Uterus (tissue), 4 donors: ENCODE data around the gene PHF14. TPM values are rescaled to one million over a fixed set of nuclear protein-coding genes. Genes with fewer than 3 reads are reported as not detected.

Experiments used
- DNase-seq, 2 donors: peaks; one replicate each; pipeline ENCODE4 v3.0.0-alpha.2; 2019 to 2020
- H3K27ac ChIP-seq, 2 donors: fragments of 200-600 bp; sonication (generic); 1 replicate in 1 of 2; 2 replicates in 1 of 2; pipeline ENCODE4 v1.5.1; 2016 to 2018
- H3K27me3 ChIP-seq, 2 donors: fragments of 200-600 bp; sonication (generic); one replicate each; pipeline ENCODE4 v1.5.1; 2018 to 2019; ENCODE audit warnings: control low read depth in 1 of 2
- H3K36me3 ChIP-seq, 2 donors: fragments of 200-600 bp; sonication (generic); one replicate each; pipeline ENCODE4 v1.5.1; 2019; ENCODE audit warnings: control low read depth in 1 of 2
- H3K4me1 ChIP-seq, 2 donors: fragments of 200-600 bp; sonication (generic); one replicate each; pipeline ENCODE4 v1.5.1; 2018 to 2019; ENCODE audit warnings: control low read depth in 1 of 2
- H3K4me3 ChIP-seq, 2 donors: fragments of 200-600 bp; sonication (generic); 1 replicate in 1 of 2; 2 replicates in 1 of 2; pipeline ENCODE4 v1.5.1; 2018 to 2019; ENCODE audit warnings: mild to moderate bottlenecking in 1 of 2
- H3K9me3 ChIP-seq, 2 donors: fragments of 200-600 bp; sonication (generic); one replicate each; pipeline ENCODE4 v1.5.1; 2019; ENCODE audit warnings: control low read depth in 1 of 2
- POLR2A ChIP-seq, 2 donors: fragments of 450-650 bp; IDR thresholded peaks; one replicate each; pipeline ENCODE4 v1.6.1; 2016; ENCODE audit warnings: antibody characterized with exemption in 2 of 2, mild to moderate bottlenecking in 1 of 2, moderate library complexity in 1 of 2
- intact Hi-C: fragments of 100-400 bp; cut with DNase I; formaldehyde crosslinking; loops from one replicate; pipeline ENCODE4 v1.15.1; 2023; ENCODE audit warnings: low total_unique reads
- total RNA-seq, 4 donors: library from RNA; depleted of rRNA in 3 of 4; stranded (reverse); fragments of >200 nt in 3 of 4; gene quantifications; one replicate each; pipeline versions ENCODE4 v1.1.0 to v1.2.4, GENCODE V29; 2014 to 2023
- TF ChIP-seq, protein P1 (sequence below), 4 experiments: fragments of 200-600 bp in 2 of 4; fragments of 450-650 bp in 2 of 4; sonication (generic) in 2 of 4; IDR thresholded peaks; one replicate each; pipeline ENCODE4 v1.5.1; 2016 to 2019; ENCODE audit warnings: antibody characterized with exemption in 4 of 4, mild to moderate bottlenecking in 2 of 4, moderate library complexity in 1 of 4
- donor health status: DM: yes; HTN: yes; CAD: no.

PHF14 gene
- total RNA-seq, 4 donors from 2014 or later = 34.1 to 161 (median 52.5) TPM

DNA sequence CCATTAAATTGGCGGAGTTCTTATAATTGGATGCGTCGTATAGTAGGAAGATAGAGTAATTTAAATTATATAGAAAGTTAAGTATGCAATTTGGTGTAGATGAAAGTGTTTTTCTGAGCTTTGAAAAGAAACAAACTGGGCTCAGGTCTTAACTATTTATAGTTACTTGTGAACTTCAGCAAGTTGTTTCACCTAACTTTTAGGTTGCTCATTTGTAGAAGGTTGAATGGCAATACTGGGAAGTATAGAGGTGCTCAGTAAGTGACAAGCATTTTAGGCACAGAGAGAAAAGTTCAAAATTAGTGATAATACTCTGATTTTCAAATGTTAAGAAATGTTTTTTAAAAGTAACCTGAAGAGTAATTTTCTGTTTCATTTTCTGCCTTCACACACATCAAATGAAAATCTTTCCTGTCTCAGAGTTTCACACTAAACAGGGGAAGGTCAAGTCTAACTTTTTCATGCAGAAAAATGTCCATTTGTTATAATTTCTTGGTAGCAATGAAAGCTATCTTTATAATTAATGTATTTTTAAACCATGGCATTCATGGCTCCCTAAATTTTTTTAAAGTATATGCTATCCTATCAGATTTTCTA, 146.5 kb downstream of the PHF14 start:
- intact Hi-C loops = no loop called here
- Histone ChIP-seq H3K9me3 (no peaks in the 10 kb centered on the region), H3K4me3 (no peak overlapping the region), H3K27ac (no peak overlapping the region), H3K4me1 (no peaks in the 10 kb centered on the region), H3K36me3 (no peaks in the 10 kb centered on the region), H3K27me3 (no peaks in the 10 kb centered on the region)
- no peak for DNase-seq
- TF ChIP-seq POLR2A (IDR thresholded peaks at IDR 0.05) = no peak
- TF ChIP-seq, protein P1, sequence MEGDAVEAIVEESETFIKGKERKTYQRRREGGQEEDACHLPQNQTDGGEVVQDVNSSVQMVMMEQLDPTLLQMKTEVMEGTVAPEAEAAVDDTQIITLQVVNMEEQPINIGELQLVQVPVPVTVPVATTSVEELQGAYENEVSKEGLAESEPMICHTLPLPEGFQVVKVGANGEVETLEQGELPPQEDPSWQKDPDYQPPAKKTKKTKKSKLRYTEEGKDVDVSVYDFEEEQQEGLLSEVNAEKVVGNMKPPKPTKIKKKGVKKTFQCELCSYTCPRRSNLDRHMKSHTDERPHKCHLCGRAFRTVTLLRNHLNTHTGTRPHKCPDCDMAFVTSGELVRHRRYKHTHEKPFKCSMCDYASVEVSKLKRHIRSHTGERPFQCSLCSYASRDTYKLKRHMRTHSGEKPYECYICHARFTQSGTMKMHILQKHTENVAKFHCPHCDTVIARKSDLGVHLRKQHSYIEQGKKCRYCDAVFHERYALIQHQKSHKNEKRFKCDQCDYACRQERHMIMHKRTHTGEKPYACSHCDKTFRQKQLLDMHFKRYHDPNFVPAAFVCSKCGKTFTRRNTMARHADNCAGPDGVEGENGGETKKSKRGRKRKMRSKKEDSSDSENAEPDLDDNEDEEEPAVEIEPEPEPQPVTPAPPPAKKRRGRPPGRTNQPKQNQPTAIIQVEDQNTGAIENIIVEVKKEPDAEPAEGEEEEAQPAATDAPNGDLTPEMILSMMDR (IDR thresholded peaks at IDR 0.05) = no peak

DNA sequence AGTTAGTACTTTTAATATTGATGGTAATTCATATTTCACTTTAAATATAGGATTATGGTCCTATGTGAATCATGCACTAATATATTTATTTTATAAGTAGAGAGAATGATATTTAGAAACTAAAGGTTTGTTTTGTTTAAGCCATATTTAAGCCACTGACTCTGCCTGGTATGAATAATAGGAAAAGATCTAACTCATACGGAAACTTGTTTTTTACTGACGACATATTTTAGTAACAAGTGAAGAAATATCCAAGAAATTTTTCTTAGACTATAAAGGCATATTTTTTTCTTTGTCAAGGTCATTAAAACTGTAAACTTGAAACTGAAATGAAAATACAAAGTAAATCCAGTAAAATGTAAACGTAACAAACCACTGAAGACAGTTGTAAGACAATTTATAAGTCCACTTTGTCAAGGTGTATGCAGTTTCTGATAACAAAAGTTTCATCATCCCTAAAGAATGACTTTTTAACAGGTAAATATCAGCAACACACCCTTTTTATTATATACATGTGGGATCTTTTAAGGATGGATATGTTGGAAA, 147.1 kb downstream of the PHF14 start:
- H3K27ac ChIP-seq = no peak overlapping the region
- no peak for TF ChIP-seq POLR2A (IDR thresholded peaks at IDR 0.05)
- TF ChIP-seq, protein P1 (IDR thresholded peaks at IDR 0.05) = no peak
- DNase-seq = no peak
- intact Hi-C loops = no loop called here
- no peaks in the 10 kb centered on the region for H3K36me3 ChIP-seq
- H3K4me3 ChIP-seq = no peak overlapping the region
- H3K9me3 ChIP-seq = no peaks in the 10 kb centered on the region
- no peaks in the 10 kb centered on the region for H3K27me3 ChIP-seq
- no peaks in the 10 kb centered on the region for H3K4me1 ChIP-seq

DNA sequence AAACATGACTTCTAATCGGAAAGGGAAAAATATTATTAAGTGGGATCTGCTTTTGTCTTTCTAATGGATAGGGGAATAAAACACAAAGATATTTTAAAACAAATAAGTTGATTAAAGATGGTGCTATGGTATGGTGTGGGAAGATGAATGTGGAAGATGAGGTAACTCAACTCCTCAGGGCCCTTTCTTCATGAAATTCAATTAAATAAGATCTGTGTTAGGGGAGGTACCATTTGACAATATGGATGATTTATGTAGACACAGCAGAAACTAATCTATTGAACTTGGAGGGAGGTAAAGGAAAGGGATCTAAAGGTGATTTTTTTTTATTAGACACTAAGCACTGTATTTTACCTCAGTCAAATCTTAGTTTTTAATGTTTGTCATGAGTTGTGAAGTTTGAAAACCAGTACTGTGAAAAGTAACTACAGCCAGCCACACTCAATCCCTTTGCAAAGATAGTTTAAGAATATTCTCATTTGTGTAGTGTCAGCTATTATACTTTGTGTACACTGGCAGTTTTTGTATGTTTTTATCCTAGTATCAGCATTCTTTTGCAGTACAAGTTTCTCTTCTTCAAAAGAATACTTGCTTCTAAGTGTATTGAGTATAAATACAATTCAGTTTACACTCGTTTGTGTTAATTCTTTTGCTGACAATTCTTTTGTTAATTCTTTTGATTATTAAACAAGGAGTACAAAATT, 151.3 kb downstream of the PHF14 start:
- intact Hi-C loops = no loop called here
- TF ChIP-seq, protein P1 (IDR thresholded peaks at IDR 0.05) = no peak
- no peak for TF ChIP-seq POLR2A (IDR thresholded peaks at IDR 0.05)
- Histone ChIP-seq H3K27me3 (no peaks in the 10 kb centered on the region), H3K4me3 (no peak overlapping the region), H3K36me3 (no peaks in the 10 kb centered on the region), H3K4me1 (no peaks in the 10 kb centered on the region), H3K27ac (no peak overlapping the region), H3K9me3 (no peaks in the 10 kb centered on the region)
- DNase-seq = no peak

DNA sequence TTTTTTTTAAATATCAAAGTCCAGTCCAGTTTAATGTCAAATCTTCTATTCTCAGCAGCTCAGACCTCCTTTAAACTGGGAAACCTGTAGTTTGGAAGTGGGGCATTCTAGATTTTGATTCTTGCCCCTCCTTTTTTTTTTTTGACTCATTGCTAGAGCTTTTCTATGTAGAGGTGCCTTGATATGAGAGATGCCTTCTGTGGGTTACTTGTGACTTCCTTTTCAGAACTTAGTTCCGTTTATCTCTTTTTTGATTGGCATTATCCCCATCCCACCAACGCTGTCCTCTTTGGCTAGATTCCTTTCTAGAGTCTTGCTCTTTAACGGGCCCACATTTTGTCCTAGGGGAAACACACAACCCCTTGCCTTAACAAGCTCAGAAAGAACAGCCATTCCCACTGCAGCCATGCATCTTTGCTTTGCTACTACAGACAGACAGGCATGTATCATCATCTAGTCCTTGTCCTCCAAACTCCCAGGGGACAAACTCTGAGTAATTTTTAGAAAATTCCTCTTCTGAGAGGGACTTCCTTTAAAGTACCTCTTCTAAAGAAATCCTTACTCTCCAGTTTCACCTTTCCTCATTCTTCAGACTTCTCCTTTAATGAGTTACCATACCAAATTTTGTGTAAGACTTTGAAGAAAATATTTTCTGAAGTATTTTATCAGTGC, 153.6 kb downstream of the PHF14 start:
- TF ChIP-seq, protein P1 (IDR thresholded peaks at IDR 0.05) = no peak
- no peak for TF ChIP-seq POLR2A (IDR thresholded peaks at IDR 0.05)
- no peaks in the 10 kb centered on the region for H3K36me3 ChIP-seq
- no peaks in the 10 kb centered on the region for H3K4me1 ChIP-seq
- no peaks in the 10 kb centered on the region for H3K27me3 ChIP-seq
- no peak overlapping the region for H3K27ac ChIP-seq
- no peak overlapping the region for H3K4me3 ChIP-seq
- no peaks in the 10 kb centered on the region for H3K9me3 ChIP-seq
- intact Hi-C loops = no loop called here
- DNase-seq = no peak

DNA sequence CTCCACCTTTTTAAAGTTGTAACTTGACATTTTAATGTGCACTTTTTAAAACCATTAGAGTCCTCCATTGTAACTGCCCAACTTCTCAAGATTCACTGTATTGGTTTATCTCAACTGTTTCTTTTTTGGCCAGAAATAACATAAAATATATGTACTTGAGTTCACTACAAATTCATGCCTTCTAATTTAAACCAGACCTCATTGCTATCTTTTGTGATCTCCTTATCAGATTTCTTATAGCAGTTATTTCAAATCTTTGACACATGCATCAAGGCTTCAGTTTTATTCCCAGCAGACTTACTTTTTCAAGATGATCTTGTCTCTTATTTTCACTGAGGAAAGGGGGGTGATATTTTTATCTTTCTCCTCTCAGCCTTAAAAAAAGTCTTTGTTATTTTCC, 154.3 kb downstream of the PHF14 start:
- no peak for DNase-seq
- Histone ChIP-seq H3K9me3 (no peaks in the 10 kb centered on the region), H3K36me3 (no peaks in the 10 kb centered on the region), H3K27ac (no peak overlapping the region), H3K27me3 (no peaks in the 10 kb centered on the region), H3K4me1 (no peaks in the 10 kb centered on the region), H3K4me3 (no peak overlapping the region)
- TF ChIP-seq POLR2A (IDR thresholded peaks at IDR 0.05) = no peak
- TF ChIP-seq, protein P1 (IDR thresholded peaks at IDR 0.05) = no peak
- intact Hi-C loops = no loop called here
